GM10248 (cell line): ENCODE results near the gene RPP25L.

Experiments
- CTCF ChIA-PET: fragments of 300-600 bp; sonication (Branson Sonifier 250); formaldehyde crosslinking; extraction: SDS; loops from one replicate; lab custom pipeline; 2021; ENCODE audit warnings: antibody characterized with exemption; lab: Yijun Ruan, JAX
- POLR2A ChIA-PET: fragments of 350-650 bp; sonication (Branson Sonifier 250); formaldehyde crosslinking; extraction: SDS; loops from one replicate; lab custom pipeline; 2020; ENCODE audit warnings: antibody characterized with exemption; lab: Yijun Ruan, JAX
- DNase-seq: peaks from one replicate; pipeline ENCODE4 v3.0.0; 2012; ENCODE audit errors: extremely low spot score
- CTCF ChIP-seq: IDR thresholded peaks from 2 replicates; pipeline ENCODE4 v1.5.1; 2012; ENCODE audit warnings: mild to moderate bottlenecking, low read depth; ENCODE audit errors: extremely low read depth, missing control alignments, control extremely low read depth

Gene RPP25L

GRCh38 chr9:34611811-34612787 is at the start of gene RPP25L:
TSS of gene RPP25L (minus strand) at chr9:34612097. CDS start at chr9:34611296, 801 bp downstream.
- TF ChIP-seq CTCF = no peak
- ChIA-PET CTCF (interaction anchor here (0.8 to 17.0 kb wide), 13 partner anchors 8 to 288 kb away, joined by 3 to 328 read pairs (median 5); partner anchors contain the start of genes ARID3C, DCTN3, GALT and SIGMAR1), POLR2A (no interaction called here)
- peak; percentile 96 for DNase-seq

- DNase-seq = no peak
- POLR2A ChIA-PET = no interaction called here
- no peak for TF ChIP-seq CTCF
- CTCF ChIA-PET = interaction anchor here (0.9 to 8.5 kb wide), 5 partner anchors 14 to 45 kb away, joined by 3 to 84 read pairs (median 14); partner anchors contain the start of gene GALT
Measured at GRCh38 chr9:34659592-34660253, 47.8 kb upstream of the RPP25L start.

GRCh38 chr9:34658461-34658860 is 46.6 kb upstream of the RPP25L start:
- ChIA-PET CTCF (interaction anchor here (3.9 kb wide), 1 partner anchor 12 kb away, joined by 20 read pairs; the partner anchor contains the start of gene GALT), POLR2A (interaction anchor here (0.6 kb wide), 1 partner anchor 395 kb away, joined by 3 read pairs; no protein-coding TSS in a partner anchor)
- TF ChIP-seq CTCF = no peak
- no peak for DNase-seq

GRCh38 chr9:34656992-34657391 is 45.1 kb upstream of the RPP25L start:
- no peak for DNase-seq
- CTCF ChIA-PET = interaction anchor here (1.2 to 3.9 kb wide), 3 partner anchors 11 to 23 kb away, joined by 3 to 20 read pairs (median 8); partner anchors contain the start of gene GALT
- no peak for TF ChIP-seq CTCF
- POLR2A ChIA-PET = no interaction called here

GRCh38 chr9:34655394-34655793 is 43.5 kb upstream of the RPP25L start:
- DNase-seq = no peak
- ChIA-PET CTCF (interaction anchor here (3.9 kb wide), 1 partner anchor 9 kb away, joined by 20 read pairs; the partner anchor contains the start of gene GALT), POLR2A (no interaction called here)
- no peak for TF ChIP-seq CTCF
